Lung (tissue), 12 donors: ENCODE data around the gene DNM1L. TPM values are rescaled to one million over a fixed set of nuclear protein-coding genes. Genes with fewer than 3 reads are reported as not detected.

Experiments used
- ATAC-seq: fragments of 200-7000 bp; cut with Tn5 transposase; one replicate; pipeline ENCODE4 v1.9.1; 2020; ENCODE audit warnings: moderate number of reproducible peaks; ENCODE audit not compliant: insufficient read depth, low FRiP score
- DNase-seq, 3 donors: peaks; one replicate each; pipeline ENCODE4 v3.0.0-alpha.2; 2013 to 2017
- H3K27ac ChIP-seq, 2 donors: one replicate each; pipeline ENCODE4 v1.5.1; 2013; ENCODE audit warnings: mild to moderate bottlenecking in 2 of 2, moderate library complexity in 2 of 2, control low read depth in 1 of 2, inconsistent platforms in 1 of 2, low read depth in 1 of 2, low read length in 1 of 2
- H3K27me3 ChIP-seq, 3 donors: one replicate each; pipeline ENCODE4 v1.5.1; 2013; ENCODE audit warnings: low read length in 2 of 3; ENCODE audit not compliant: control insufficient read depth in 3 of 3, insufficient read depth in 3 of 3
- H3K36me3 ChIP-seq, 4 donors: one replicate each; pipeline ENCODE4 v1.5.1; 2013; ENCODE audit warnings: low read length in 4 of 4, mild to moderate bottlenecking in 1 of 4, moderate library complexity in 1 of 4; ENCODE audit not compliant: control insufficient read depth in 4 of 4, insufficient read depth in 4 of 4
- H3K4me1 ChIP-seq, 5 donors: one replicate each; pipeline ENCODE4 v1.5.1; 2013; ENCODE audit warnings: low read length in 5 of 5, mild to moderate bottlenecking in 2 of 5, moderate library complexity in 1 of 5; ENCODE audit not compliant: control insufficient read depth in 5 of 5, insufficient read depth in 5 of 5
- H3K4me3 ChIP-seq: one replicate; pipeline ENCODE4 v1.5.1; 2013; ENCODE audit warnings: mild to moderate bottlenecking, control low read depth, moderate library complexity
- H3K9ac ChIP-seq, 2 donors: one replicate each; pipeline ENCODE4 v1.5.1; 2013; ENCODE audit warnings: low read length in 2 of 2, control low read depth in 1 of 2; ENCODE audit not compliant: insufficient read depth in 1 of 2
- H3K9me3 ChIP-seq, 4 donors: one replicate each; pipeline ENCODE4 v1.5.1; 2013; ENCODE audit warnings: low read length in 3 of 4, mild to moderate bottlenecking in 1 of 4, moderate library complexity in 1 of 4; ENCODE audit not compliant: control insufficient read depth in 4 of 4, insufficient read depth in 3 of 4
- WGBS, 2 donors: extraction: QIAGEN DNeasy Blood & Tissue Kit; methylation state at CpG; one replicate each; pipeline ENCODE4 v1.1.7; 2013; 5-methylcytosine and 5-hydroxymethylcytosine counted together
- polyA plus RNA-seq, 2 donors: library from polyadenylated mRNA; stranded (reverse); fragments of 200-250 nt; gene quantifications; one replicate each; pipeline ENCODE4 v1.2.1, GENCODE V29; 2013
- total RNA-seq, 2 donors: library from RNA; depleted of rRNA in 1 of 2; stranded (reverse); fragments of >200 nt in 1 of 2; gene quantifications; one replicate each; pipeline ENCODE4 v1.2.1, GENCODE V29; 2014 to 2021
- TF ChIP-seq, protein P1 (sequence below): IDR thresholded peaks from 2 replicates; pipeline ENCODE4 v1.5.1; 2012; ENCODE audit warnings: mild to moderate bottlenecking; ENCODE audit errors: control extremely low read depth, extremely low read depth
- donor health status: control.
- donor health status: control.
- donor health status: Bipolar disorder and iron deficiency.
- donor health status: healthy.
- donor health status: DM: yes; HTN: yes; CAD: no.

Gene DNM1L
- total and polyA plus RNA-seq, 4 donors: 27.4 to 88.1 (median 41.0) TPM

DNA sequence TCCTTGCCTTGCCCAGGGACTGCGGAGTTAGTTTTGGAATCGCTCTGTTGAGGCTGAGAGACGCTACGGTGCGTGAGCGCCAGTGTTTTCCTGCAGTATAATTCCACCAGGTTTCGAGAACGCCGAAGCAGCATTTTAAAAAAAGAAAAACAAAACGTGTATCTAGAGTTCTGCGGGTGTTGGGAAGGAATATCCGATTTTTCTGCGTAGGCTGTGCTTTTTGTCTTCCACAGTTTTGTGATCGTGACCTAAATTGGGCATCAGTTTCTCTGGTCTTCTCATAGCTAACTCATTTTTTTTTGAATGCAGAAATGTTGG lies 778 bp downstream of the DNM1L start:
- H3K27me3 ChIP-seq: no peaks in the 10 kb centered on the region
- H3K27ac ChIP-seq: peak overlapping the region; percentile 97 to 98
- ATAC-seq (peak; percentile 5), DNase-seq (peak in 1 of 3 donors; percentile 62)
- peak overlapping the region; percentile 88 for H3K4me3 ChIP-seq
- no peaks in the 10 kb centered on the region for H3K36me3 ChIP-seq
- 0 to 1% methylated on average over 14 of the region's 14 CpGs for WGBS, 2 donors
- H3K9me3 ChIP-seq: no peaks in the 10 kb centered on the region
- TF ChIP-seq, protein P1, sequence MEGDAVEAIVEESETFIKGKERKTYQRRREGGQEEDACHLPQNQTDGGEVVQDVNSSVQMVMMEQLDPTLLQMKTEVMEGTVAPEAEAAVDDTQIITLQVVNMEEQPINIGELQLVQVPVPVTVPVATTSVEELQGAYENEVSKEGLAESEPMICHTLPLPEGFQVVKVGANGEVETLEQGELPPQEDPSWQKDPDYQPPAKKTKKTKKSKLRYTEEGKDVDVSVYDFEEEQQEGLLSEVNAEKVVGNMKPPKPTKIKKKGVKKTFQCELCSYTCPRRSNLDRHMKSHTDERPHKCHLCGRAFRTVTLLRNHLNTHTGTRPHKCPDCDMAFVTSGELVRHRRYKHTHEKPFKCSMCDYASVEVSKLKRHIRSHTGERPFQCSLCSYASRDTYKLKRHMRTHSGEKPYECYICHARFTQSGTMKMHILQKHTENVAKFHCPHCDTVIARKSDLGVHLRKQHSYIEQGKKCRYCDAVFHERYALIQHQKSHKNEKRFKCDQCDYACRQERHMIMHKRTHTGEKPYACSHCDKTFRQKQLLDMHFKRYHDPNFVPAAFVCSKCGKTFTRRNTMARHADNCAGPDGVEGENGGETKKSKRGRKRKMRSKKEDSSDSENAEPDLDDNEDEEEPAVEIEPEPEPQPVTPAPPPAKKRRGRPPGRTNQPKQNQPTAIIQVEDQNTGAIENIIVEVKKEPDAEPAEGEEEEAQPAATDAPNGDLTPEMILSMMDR: no peak
- peak overlapping the region; percentile 80 to 83 for H3K9ac ChIP-seq
- peaks cover 3 to 12% (median 4%) of the 10 kb centered on the region in 5 donors for H3K4me1 ChIP-seq

DNA sequence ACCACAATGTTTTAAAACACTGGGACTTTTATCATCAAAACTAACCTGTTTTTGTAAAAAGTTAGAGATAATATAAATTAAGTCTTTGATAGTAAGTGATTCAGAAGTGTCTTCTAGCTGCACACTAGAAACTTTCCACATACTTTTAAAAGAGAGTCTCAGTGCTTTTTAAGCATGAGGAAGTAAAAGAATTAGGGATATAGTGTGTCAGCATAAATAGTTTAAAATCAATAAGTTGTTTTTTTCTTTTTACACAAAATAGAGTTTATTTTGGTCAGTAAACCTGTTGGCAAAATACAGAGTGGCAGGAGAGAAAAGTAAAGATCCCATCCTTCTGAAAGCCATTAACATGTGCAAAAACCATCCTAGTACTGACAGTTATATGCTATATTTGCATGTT lies 1.7 kb downstream of the DNM1L start:
- Histone ChIP-seq H3K4me3 (no peak overlapping the region), H3K27ac (no peak overlapping the region)

DNA sequence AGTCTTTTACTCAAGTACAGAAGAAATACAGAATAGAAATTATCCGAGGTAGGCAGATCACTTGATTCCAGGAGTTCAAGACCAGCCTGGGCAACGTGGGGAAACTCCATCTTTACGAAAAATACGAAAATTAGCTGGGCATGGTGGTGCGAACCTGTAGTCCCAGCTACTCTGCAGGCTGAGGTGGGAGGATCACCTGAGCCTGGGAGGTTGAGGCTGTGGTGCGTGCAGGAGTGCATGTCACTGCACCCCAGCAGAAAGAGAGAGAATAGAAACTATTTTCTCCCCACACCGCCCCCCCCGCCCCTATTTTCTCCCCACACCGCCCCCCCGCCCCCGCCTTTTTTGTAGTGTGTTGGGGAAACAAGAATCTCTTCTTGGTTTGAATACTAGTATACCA lies 2.2 kb downstream of the DNM1L start:
- Histone ChIP-seq H3K4me3 (no peak overlapping the region), H3K36me3 (peaks cover 0 to 4% (median 0%) of the 10 kb centered on the region in 4 donors), H3K9ac (no peak overlapping the region), H3K27ac (no peak overlapping the region), H3K4me1 (peaks cover 3 to 12% (median 4%) of the 10 kb centered on the region in 5 donors), H3K9me3 (no peaks in the 10 kb centered on the region), H3K27me3 (no peaks in the 10 kb centered on the region)
- TF ChIP-seq, protein P1: no peak
- DNase-seq: no peak
- WGBS, 2 donors: 85 to 91% methylated on average over 11 of the region's 11 CpGs
- no peak for ATAC-seq

More for the DNA sequence above, 1.7 kb downstream of the DNM1L start:
- no peak for ATAC-seq
- no peak for DNase-seq
- TF ChIP-seq, protein P1: no peak
- H3K9me3 ChIP-seq: no peaks in the 10 kb centered on the region
- no peaks in the 10 kb centered on the region for H3K27me3 ChIP-seq
- peak overlapping the region in 1 of 2 donors; percentile 80 for H3K9ac ChIP-seq
- peaks cover 0 to 4% (median 0%) of the 10 kb centered on the region in 4 donors for H3K36me3 ChIP-seq
- peaks cover 3 to 12% (median 4%) of the 10 kb centered on the region in 5 donors for H3K4me1 ChIP-seq

DNA sequence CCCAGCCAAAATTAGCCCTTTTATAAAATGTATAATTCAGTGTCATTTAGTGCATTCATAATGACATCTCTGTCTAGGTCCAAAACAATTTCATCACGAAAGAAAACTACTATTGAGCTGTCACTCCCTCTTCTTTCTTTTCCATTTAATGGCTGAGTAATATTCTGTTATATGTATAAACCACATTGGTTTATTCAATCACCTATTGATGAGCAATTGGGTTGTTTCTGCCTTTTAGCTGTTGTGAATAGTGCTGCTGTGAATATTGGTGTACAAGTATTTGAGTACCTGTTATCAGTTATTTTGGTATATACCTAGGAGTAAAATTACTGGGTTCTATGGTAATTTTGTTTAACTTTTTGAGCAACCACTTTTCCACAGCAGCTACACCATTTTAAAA lies 7.2 kb downstream of the DNM1L start:
- Histone ChIP-seq H3K4me3 (no peak overlapping the region), H3K9ac (no peak overlapping the region), H3K27me3 (no peaks in the 10 kb centered on the region), H3K4me1 (peaks cover 0 to 6% (median 0%) of the 10 kb centered on the region in 5 donors), H3K9me3 (no peaks in the 10 kb centered on the region), H3K36me3 (peaks cover 0 to 4% (median 1%) of the 10 kb centered on the region in 4 donors), H3K27ac (no peak overlapping the region)
- 95% methylated on average over 1 of the region's 1 CpG for WGBS, 2 donors
- no peak for DNase-seq
- no peak for ATAC-seq
- TF ChIP-seq, protein P1: no peak
